Measurements from ENCODE around the gene KIAA0232. TPM values are rescaled to one million over a fixed set of nuclear protein-coding genes. Genes with fewer than 3 reads are reported as not detected.

KIAA0232 gene
- total RNA-seq, 5 donors from 2014 or later (not counting 1 experiment from before 2014, with no cell fraction given) = 16.5 to 20.9 (median 19.3) TPM

GRCh38 chr4:6852582-6852981, 70.1 kb downstream of the KIAA0232 start:
- ChIA-PET CTCF (interaction anchor here in 1 of 2 donors (0.6 kb wide), 1 partner anchor 178 kb away, joined by 3 read pairs; no protein-coding TSS in a partner anchor), POLR2A (interaction anchor here in 1 of 2 donors (0.6 kb wide), 1 partner anchor 214 kb away, joined by 3 read pairs; no protein-coding TSS in a partner anchor)
- Mint-ChIP-seq H3K27me3 (no peaks in the 10 kb centered on the region), H3K4me1 (peaks cover 14 to 37% (median 27%) of the 10 kb centered on the region in 3 donors), H3K9me3 (no peaks in the 10 kb centered on the region), H3K4me3 (no peak overlapping the region), H3K27ac (no peak overlapping the region), H3K36me3 (peaks cover 53% of the 10 kb centered on the region)
- no CpG with 5 or more reads among the region's 1 CpG for WGBS (ENCODE audit: insufficient coverage)
- H3K27ac ChIP-seq (ENCODE audit: low read length) = no peak overlapping the region
- H3K36me3 ChIP-seq (ENCODE audit: control insufficient read depth in 2 of 2, extremely low read depth in 1 of 2, insufficient read depth in 1 of 2, low read length in 1 of 2) = peaks cover 0 to 15% of the 10 kb centered on the region in 2 donors
- H3K4me1 ChIP-seq (ENCODE audit: control insufficient read depth in 1 of 2, extremely low read depth in 1 of 2, insufficient read depth in 2 of 2, low read length in 2 of 2) = peaks cover 0 to 3% of the 10 kb centered on the region in 2 experiments
- no peak overlapping the region for H3K4me3 ChIP-seq (ENCODE audit: control insufficient read depth in 1 of 2, extremely low read depth in 1 of 2, low read length in 1 of 2)
- no peak for ATAC-seq (replicated peaks in 1 of 4)
- no peaks in the 10 kb centered on the region for H3K27me3 ChIP-seq (replicated peaks in 1 of 2; ENCODE audit: control insufficient read depth in 2 of 2, extremely low read depth in 1 of 2, insufficient read depth in 2 of 2, low read length in 1 of 2)
- DNase-seq = no peak
- no peaks in the 10 kb centered on the region for H3K9me3 ChIP-seq

GRCh38 chr4:6854098-6854744, 71.7 kb downstream of the KIAA0232 start:
- Histone ChIP-seq H3K9me3 (no peaks in the 10 kb centered on the region), H3K36me3 (ENCODE audit: control insufficient read depth in 2 of 2, extremely low read depth in 1 of 2, insufficient read depth in 1 of 2, low read length in 1 of 2) (peaks cover 0 to 10% of the 10 kb centered on the region in 2 donors), H3K4me3 (ENCODE audit: control insufficient read depth in 1 of 2, extremely low read depth in 1 of 2, low read length in 1 of 2) (no peak overlapping the region), H3K27me3 (replicated peaks in 1 of 2; ENCODE audit: control insufficient read depth in 2 of 2, extremely low read depth in 1 of 2, insufficient read depth in 2 of 2, low read length in 1 of 2) (no peaks in the 10 kb centered on the region), H3K27ac (ENCODE audit: low read length) (no peak overlapping the region), H3K4me1 (ENCODE audit: control insufficient read depth in 1 of 2, extremely low read depth in 1 of 2, insufficient read depth in 2 of 2, low read length in 2 of 2) (peaks cover 0 to 3% of the 10 kb centered on the region in 2 experiments)
- ATAC-seq (replicated peaks in 1 of 4) (no peak), DNase-seq (no peak)
- Mint-ChIP-seq H3K27ac (peak overlapping the region in 1 of 2 donors; percentile 2), H3K27me3 (no peaks in the 10 kb centered on the region), H3K4me3 (no peak overlapping the region), H3K9me3 (no peaks in the 10 kb centered on the region), H3K36me3 (peaks cover 47% of the 10 kb centered on the region), H3K4me1 (peaks cover 14 to 35% (median 27%) of the 10 kb centered on the region in 3 donors)
- ChIA-PET POLR2A (no interaction called here), CTCF (interaction anchor here (1.0 to 1.1 kb wide), 2 partner anchors 45 to 134 kb away, joined by 3 to 4 read pairs; no protein-coding TSS in a partner anchor)
- 97% methylated on average over 7 of the region's 7 CpGs for WGBS (ENCODE audit: insufficient coverage)

GRCh38 chr4:6855692-6856297, 73.3 kb downstream of the KIAA0232 start:
- CTCF ChIA-PET = no interaction called here

GRCh38 chr4:6856391-6856790, 73.9 kb downstream of the KIAA0232 start:
- CTCF ChIA-PET = interaction anchor here in 1 of 2 donors (1.1 kb wide), 1 partner anchor 17 kb away, joined by 3 read pairs; no protein-coding TSS in a partner anchor
- Mint-ChIP-seq H3K36me3 (peaks cover 43% of the 10 kb centered on the region), H3K9me3 (no peaks in the 10 kb centered on the region)

More at GRCh38 chr4:6855692-6856297, 73.3 kb downstream of the KIAA0232 start:
- DNase-seq (peak in 16 of 35 experiments; percentile 4 to 63 (median 12)), ATAC-seq (replicated peaks in 1 of 4) (peak; percentile 57 to 88 (median 78))
- Mint-ChIP-seq H3K9me3 (no peaks in the 10 kb centered on the region), H3K4me3 (peak overlapping the region in 2 of 3 donors; percentile 26 to 34), H3K36me3 (peaks cover 43% of the 10 kb centered on the region), H3K27ac (peak overlapping the region; percentile 82 to 86), H3K27me3 (no peaks in the 10 kb centered on the region), H3K4me1 (peaks cover 14 to 33% (median 27%) of the 10 kb centered on the region in 3 donors)
- Histone ChIP-seq H3K4me1 (ENCODE audit: control insufficient read depth in 1 of 2, extremely low read depth in 1 of 2, insufficient read depth in 2 of 2, low read length in 2 of 2) (peaks cover 0 to 3% of the 10 kb centered on the region in 2 experiments), H3K27me3 (replicated peaks in 1 of 2; ENCODE audit: control insufficient read depth in 2 of 2, extremely low read depth in 1 of 2, insufficient read depth in 2 of 2, low read length in 1 of 2) (no peaks in the 10 kb centered on the region), H3K36me3 (ENCODE audit: control insufficient read depth in 2 of 2, extremely low read depth in 1 of 2, insufficient read depth in 1 of 2, low read length in 1 of 2) (peaks cover 0 to 21% of the 10 kb centered on the region in 2 donors), H3K9me3 (no peaks in the 10 kb centered on the region), H3K4me3 (ENCODE audit: control insufficient read depth in 1 of 2, extremely low read depth in 1 of 2, low read length in 1 of 2) (no peak overlapping the region), H3K27ac (ENCODE audit: low read length) (peak overlapping the region; percentile 87)
- POLR2A ChIA-PET = no interaction called here
- whole genome bisulfite sequencing (ENCODE audit: insufficient coverage) = 32% methylated on average over 7 of the region's 11 CpGs

GRCh38 chr4:6857009-6857882, 74.7 kb downstream of the KIAA0232 start:
- Histone ChIP-seq H3K9me3 (no peaks in the 10 kb centered on the region), H3K4me1 (ENCODE audit: control insufficient read depth in 1 of 2, extremely low read depth in 1 of 2, insufficient read depth in 2 of 2, low read length in 2 of 2) (peaks cover 0 to 3% of the 10 kb centered on the region in 2 experiments), H3K27ac (ENCODE audit: low read length) (no peak overlapping the region), H3K4me3 (ENCODE audit: control insufficient read depth in 1 of 2, extremely low read depth in 1 of 2, low read length in 1 of 2) (no peak overlapping the region), H3K27me3 (replicated peaks in 1 of 2; ENCODE audit: control insufficient read depth in 2 of 2, extremely low read depth in 1 of 2, insufficient read depth in 2 of 2, low read length in 1 of 2) (no peaks in the 10 kb centered on the region), H3K36me3 (ENCODE audit: control insufficient read depth in 2 of 2, extremely low read depth in 1 of 2, insufficient read depth in 1 of 2, low read length in 1 of 2) (peaks cover 4 to 35% of the 10 kb centered on the region in 2 donors)
- Mint-ChIP-seq H3K4me3 (no peak overlapping the region), H3K36me3 (peaks cover 42% of the 10 kb centered on the region), H3K9me3 (no peaks in the 10 kb centered on the region), H3K4me1 (peaks cover 14 to 33% (median 27%) of the 10 kb centered on the region in 3 donors), H3K27ac (peak overlapping the region in 1 of 2 donors; percentile 22), H3K27me3 (no peaks in the 10 kb centered on the region)
- ATAC-seq (replicated peaks in 1 of 4) (no peak), DNase-seq (no peak)
- CTCF ChIA-PET = interaction anchor here in 1 of 2 donors (1.1 kb wide), 1 partner anchor 16 kb away, joined by 3 read pairs; no protein-coding TSS in a partner anchor
- POLR2A ChIA-PET = interaction anchor here in 1 of 2 donors (0.5 kb wide), 1 partner anchor 52 kb away, joined by 5 read pairs; the partner anchor contains the start of gene TBC1D14
- 94% methylated on average over 2 of the region's 6 CpGs for WGBS (ENCODE audit: insufficient coverage)

More at GRCh38 chr4:6856391-6856790, 73.9 kb downstream of the KIAA0232 start:
- Histone ChIP-seq H3K4me3 (ENCODE audit: control insufficient read depth in 1 of 2, extremely low read depth in 1 of 2, low read length in 1 of 2) (no peak overlapping the region), H3K9me3 (no peaks in the 10 kb centered on the region), H3K27ac (ENCODE audit: low read length) (peak overlapping the region; percentile 87), H3K4me1 (ENCODE audit: control insufficient read depth in 1 of 2, extremely low read depth in 1 of 2, insufficient read depth in 2 of 2, low read length in 2 of 2) (peaks cover 0 to 3% of the 10 kb centered on the region in 2 experiments), H3K36me3 (ENCODE audit: control insufficient read depth in 2 of 2, extremely low read depth in 1 of 2, insufficient read depth in 1 of 2, low read length in 1 of 2) (peaks cover 4 to 27% of the 10 kb centered on the region in 2 donors), H3K27me3 (replicated peaks in 1 of 2; ENCODE audit: control insufficient read depth in 2 of 2, extremely low read depth in 1 of 2, insufficient read depth in 2 of 2, low read length in 1 of 2) (no peaks in the 10 kb centered on the region)
- POLR2A ChIA-PET = no interaction called here
- Mint-ChIP-seq H3K4me3 (no peak overlapping the region), H3K4me1 (peaks cover 14 to 33% (median 27%) of the 10 kb centered on the region in 3 donors), H3K27ac (peak overlapping the region; percentile 82 to 86), H3K27me3 (no peaks in the 10 kb centered on the region)
- DNase-seq = no peak
- WGBS (ENCODE audit: insufficient coverage) = no CpG with 5 or more reads among the region's 2 CpGs
- no peak for ATAC-seq (replicated peaks in 1 of 4)

Measured in T-cell (primary cell).